Measurements from ENCODE around the gene HELQ.
"Not testable (repeated sequence)": the region's sequence is repeated elsewhere in the genome, so short reads cannot be mapped to it uniquely, and the experiment has no call there.

Gene HELQ, protein sequence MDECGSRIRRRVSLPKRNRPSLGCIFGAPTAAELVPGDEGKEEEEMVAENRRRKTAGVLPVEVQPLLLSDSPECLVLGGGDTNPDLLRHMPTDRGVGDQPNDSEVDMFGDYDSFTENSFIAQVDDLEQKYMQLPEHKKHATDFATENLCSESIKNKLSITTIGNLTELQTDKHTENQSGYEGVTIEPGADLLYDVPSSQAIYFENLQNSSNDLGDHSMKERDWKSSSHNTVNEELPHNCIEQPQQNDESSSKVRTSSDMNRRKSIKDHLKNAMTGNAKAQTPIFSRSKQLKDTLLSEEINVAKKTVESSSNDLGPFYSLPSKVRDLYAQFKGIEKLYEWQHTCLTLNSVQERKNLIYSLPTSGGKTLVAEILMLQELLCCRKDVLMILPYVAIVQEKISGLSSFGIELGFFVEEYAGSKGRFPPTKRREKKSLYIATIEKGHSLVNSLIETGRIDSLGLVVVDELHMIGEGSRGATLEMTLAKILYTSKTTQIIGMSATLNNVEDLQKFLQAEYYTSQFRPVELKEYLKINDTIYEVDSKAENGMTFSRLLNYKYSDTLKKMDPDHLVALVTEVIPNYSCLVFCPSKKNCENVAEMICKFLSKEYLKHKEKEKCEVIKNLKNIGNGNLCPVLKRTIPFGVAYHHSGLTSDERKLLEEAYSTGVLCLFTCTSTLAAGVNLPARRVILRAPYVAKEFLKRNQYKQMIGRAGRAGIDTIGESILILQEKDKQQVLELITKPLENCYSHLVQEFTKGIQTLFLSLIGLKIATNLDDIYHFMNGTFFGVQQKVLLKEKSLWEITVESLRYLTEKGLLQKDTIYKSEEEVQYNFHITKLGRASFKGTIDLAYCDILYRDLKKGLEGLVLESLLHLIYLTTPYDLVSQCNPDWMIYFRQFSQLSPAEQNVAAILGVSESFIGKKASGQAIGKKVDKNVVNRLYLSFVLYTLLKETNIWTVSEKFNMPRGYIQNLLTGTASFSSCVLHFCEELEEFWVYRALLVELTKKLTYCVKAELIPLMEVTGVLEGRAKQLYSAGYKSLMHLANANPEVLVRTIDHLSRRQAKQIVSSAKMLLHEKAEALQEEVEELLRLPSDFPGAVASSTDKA

GRCh38 chr4:83455281-83456183 lies at the start of gene HELQ, which contains the start of gene MRPS18C:
HELQ (minus strand) TSS chr4:83455823; CDS start chr4:83455693, 130 bp downstream.
MRPS18C (plus strand) TSS chr4:83456058; CDS start chr4:83456078, 20 bp downstream.
- peak; percentile 99 for DNase-seq

DNA sequence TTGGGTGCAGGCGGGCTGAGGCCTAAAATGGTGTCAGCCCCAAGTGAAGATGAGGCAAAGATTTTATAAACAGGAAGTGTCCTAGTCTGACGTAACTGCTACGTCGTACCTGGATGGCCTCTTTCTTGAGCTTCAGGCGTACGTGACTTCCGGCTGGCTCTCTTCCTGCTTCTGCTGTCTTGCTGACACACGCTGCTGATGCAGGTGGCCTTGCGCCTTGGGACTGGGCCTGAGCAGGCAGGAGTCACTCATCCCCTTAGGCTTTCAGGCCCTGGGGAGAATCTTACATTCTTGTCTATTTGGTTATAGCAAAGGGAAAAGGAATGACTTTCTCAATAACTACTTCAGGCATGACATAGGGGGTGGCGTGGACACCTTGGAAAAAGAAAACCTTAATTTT lies 49.4 kb upstream of the HELQ start:
- DNase-seq: no peak

DNA sequence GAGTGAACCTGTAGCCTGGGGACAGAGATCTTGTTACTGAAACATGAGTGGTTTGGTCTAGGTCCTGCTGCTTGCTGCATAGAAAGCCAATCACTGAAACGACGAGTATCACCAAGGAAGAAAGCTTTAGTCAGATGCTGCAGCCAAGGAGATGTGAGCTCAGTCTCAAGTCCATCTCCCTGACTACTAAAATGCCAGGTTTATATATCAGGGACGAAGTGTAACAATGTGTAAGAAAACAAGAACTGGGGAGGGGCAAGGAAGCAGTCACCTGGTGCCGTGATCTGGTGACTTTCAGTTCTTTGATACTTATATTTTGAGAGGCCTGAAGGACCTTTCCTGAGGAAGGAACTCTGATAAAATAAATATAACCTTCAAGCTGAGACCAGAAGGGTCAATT lies 48.9 kb upstream of the HELQ start:
- DNase-seq: no peak

- no peak for DNase-seq
These were observed 48.4 kb upstream of the HELQ start for GRCh38 chr4:83503974-83504373.

DNA sequence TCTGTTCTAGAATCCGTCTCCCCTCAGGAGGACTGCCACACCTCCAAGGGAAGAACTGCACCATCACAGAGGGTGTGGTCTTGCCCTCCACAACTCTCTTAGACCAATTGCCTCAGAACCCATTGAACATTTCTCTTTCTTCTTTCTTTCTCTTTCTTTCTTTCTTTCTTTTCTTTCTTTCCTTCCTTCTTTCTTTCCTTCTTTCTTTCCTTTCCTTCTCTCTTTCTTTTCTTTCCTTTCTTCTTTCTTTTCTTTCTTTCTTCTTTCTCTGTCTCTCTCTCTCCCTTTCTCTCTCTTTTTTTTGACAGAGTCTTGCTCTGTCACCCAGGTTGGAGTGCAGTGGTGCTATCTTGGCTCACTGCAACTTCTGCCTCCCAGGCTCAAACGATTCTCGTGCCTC lies 46.0 kb upstream of the HELQ start:
- DNase-seq: not testable (repeated sequence)

DNA sequence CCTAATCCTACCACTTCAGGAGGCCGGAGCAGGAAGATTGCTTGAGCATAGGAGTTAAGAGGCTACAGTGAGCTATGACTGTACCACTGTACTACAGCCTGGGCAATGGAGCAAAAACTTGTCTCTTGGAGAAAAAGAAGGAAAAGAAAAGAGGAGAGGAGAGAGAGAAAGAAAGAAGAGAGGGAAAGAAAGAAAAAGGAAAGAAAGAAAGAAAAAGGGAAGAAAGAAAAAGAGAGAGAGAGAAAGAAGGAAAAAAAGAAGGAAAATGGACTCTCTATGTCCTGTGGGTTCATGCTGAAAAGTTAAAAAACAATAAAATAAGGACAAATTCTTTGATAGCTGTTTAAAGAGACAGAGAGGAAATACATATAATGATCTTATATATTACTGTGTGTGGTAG lies 42.6 kb upstream of the HELQ start:
- no peak for DNase-seq

- DNase-seq: not testable (repeated sequence)
These were observed 40.7 kb upstream of the HELQ start for GRCh38 chr4:83496085-83496917.

- DNase-seq: peak in 1 of 2 experiments; percentile 20
These were observed 35.3 kb upstream of the HELQ start for GRCh38 chr4:83490876-83491450.

- DNase-seq: no peak
These were observed 34.2 kb upstream of the HELQ start for GRCh38 chr4:83489711-83490326.

DNA sequence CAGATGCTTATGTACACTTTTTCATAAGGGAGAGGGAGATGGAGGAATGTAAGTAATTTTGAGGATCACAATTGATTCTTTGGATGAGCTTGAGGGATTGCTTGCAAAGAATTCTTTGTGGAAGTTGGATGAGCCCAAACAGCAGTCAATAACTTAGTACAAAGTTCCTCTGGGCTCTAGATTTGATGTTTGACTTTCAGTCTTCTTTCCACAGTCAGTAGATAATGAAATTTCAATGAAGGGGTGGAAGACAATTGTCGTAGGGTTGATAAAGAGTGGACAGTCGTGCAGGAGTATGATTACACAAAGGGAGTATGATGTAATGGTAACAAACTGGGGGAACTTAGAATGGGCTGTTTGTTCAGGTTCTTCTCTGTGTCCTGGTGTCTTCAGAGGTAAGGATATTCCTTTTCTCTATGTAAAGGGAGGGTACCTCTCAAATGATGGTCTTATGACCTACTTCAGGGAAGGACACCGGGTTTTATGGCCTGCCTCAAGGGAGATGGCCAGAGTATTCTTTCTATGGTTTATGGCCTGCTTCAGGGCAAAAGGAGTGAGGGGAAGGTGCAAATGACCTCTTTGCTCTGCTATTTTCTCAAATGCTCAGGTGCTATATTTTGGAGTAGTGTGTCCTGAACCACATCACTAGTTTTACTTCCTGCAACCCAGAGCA lies 31.0 kb upstream of the HELQ start:
- DNase-seq: no peak

DNA sequence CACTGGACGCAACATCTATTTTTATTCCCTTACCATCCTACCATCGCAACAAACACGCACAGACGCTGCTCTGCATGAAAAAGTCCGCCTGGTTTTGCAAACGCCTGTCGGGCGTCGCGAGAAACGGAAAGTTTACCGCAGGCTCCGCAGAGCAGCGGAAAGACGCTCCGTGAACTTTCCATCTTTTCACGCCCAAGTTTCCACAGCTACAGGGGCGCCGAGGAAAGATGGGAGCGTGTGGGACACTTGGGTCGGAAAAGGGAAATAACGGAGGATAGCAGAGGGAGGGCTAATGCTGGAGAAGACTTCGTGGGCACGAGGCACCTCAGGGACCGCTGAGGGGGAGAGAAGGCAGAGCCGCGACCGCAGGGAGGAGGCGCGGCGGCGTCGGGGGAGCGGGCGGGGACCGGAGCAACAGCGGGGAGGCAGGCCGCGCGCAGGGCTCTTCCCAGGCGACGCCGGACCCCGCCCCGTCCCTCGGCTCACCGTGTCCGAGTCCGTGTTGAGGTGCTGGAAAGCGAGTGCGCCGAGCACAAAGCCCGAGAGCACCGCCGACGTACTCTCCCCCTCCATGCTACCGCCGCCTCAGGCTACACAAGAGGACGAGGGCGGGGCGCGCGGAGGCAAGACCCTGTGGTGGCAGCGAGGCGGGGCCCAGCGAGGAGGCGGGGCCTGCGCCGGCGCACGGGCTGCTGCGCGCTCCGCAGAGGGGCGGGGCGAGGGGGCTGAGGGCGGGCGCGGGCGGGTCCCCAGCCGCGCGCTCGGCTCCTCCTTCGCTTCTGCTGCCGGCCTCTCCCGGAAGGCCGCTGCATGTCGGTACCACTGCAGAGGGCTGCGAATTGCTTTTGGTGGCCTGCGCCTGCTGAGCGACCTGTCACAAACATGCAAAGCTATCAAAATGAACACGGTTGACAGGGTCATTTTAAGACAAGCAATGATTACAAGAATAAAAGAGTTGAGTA lies 29.2 kb upstream of the HELQ start, which contains the start of gene ABRAXAS1:
ABRAXAS1 (minus strand) TSS at position 601 of the 962 bp plus-strand sequence; CDS start at position 573, 28 bp downstream.
- DNase-seq: peak; percentile 90 to 96

DNA sequence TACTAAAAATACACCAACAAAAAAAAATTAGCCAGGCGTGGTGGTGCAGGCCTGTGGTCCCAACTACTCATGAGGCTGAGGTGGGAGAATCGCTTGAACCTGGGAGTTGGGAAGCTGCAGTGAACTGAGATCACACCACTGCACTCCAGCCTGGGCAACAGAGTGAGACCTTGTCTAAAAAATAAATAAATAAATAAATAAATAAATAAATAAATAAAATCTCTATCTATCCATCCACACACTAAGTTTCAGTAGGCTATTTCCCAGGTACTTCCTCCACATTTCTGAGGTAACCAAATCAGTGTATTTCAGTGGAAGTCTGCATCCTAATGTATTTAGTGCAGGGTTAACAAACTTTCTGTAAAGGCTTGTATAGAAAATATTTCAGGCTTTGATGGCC lies 18.3 kb upstream of the HELQ start:
- no peak for DNase-seq

GRCh38 chr4:83473423-83473822 lies 17.8 kb upstream of the HELQ start:
- no peak for DNase-seq

- DNase-seq: no peak
These were observed 520 bp upstream of the HELQ start for GRCh38 chr4:83456184-83456501.

GRCh38 chr4:83454686-83455085 lies 937 bp downstream of the HELQ start:
- no peak for DNase-seq

- DNase-seq: no peak
These were observed 6.6 kb downstream of the HELQ start for GRCh38 chr4:83449009-83449408.

GRCh38 chr4:83440899-83441298 lies 14.7 kb downstream of the HELQ start:
- no peak for DNase-seq

- no peak for DNase-seq
These were observed 15.3 kb downstream of the HELQ start for GRCh38 chr4:83440148-83440814.

All from SHP77 (cell line).